Right hindlimb (tissue), 1 donor: ENCODE measurements around the gene NRTN.
A peak's percentile ranks its signal among the peaks of the same experiment; 100 is the strongest.
"Not testable (repeated sequence)": the region's sequence is repeated elsewhere in the genome, so short reads cannot be mapped to it uniquely, and the experiment has no call there.

ENCODE experiments used
- DNase-seq: peaks from one replicate; pipeline ENCODE4 v3.0.0-alpha.2; 2018

The NRTN gene

DNA sequence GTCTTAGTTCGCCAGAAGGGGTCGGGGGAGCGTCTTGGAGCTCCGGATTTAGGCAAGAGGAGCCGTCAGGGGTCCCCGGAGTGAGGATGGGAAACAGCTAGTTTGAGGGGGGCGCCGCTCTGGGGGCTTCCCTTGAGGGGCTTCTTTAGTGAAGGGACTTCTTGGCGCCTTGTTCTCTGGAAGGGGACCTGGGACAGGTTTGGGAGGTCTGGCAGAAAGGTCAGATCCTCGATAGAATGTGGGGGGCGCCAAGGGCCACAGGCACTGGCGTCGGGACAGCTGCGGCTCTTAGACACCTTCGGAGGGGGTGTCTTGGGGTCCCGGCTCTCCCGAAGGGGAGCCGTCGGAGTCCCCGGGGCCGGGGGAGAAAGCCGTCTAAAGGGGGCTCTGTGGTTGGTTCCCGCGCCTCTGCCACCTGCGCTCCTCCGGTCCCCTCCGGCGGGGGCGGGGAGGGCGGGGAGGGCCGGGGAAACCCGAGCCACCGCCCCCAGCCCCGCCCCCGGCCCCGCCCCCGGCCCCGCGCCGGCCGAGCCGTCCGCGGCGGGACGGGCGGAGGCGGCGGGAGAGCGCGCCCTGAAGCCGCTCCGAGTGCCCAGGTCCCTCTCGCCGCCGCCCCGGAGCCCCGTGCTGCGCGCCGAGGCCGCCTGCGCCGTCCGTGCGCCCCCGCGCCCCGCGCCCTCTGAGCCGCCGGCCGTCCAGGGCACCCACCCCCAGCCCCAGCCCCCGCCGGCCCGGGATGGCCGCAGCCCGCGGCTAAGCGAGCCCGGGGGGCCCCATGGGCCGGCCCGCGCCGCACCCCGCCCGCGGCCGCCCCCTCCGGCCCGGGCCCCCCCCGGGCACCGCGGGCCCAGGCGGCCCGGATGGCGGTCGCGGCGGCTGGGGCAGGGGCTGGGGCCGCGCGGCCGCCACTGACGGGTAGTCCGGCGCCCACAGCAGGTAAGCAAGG lies at the start of gene NRTN:
TSS of gene NRTN (plus strand) at position 552 of the 946 bp plus-strand sequence. CDS start 19,099 bp downstream, outside the sequence.
- DNase-seq: peak; percentile 42

GRCh38 chr19:5762608-5763217 lies 42.2 kb upstream of the NRTN start:
- DNase-seq: no peak

GRCh38 chr19:5765220-5765619 lies 39.6 kb upstream of the NRTN start:
- DNase-seq: no peak

DNA sequence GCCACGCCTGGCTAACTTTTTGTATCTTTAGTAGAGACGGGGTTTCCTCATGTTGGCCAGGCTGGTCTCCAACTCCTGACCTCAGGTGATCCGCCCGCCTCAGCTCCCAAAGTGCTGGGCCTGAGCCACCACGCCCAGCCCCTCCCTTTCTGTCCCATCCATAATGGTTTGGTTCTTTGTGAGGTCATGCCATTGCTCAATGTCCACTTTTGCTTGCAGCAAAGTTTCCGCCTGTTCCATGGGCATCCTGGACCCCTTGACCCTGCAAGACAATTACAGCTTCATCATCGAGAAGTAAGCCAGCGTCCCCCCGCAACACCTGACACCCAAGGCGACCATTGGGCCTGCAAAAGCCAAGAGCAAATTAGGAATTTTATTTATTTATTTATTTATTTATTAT lies 36.9 kb upstream of the NRTN start:
- DNase-seq: no peak

- DNase-seq: no peak
These were observed 32.5 kb upstream of the NRTN start for GRCh38 chr19:5772416-5772815.

GRCh38 chr19:5773276-5773675 lies 31.6 kb upstream of the NRTN start:
- DNase-seq: no peak

- DNase-seq: no peak
These were observed 29.9 kb upstream of the NRTN start for GRCh38 chr19:5774921-5775320.

- no peak for DNase-seq
These were observed 29.1 kb upstream of the NRTN start for GRCh38 chr19:5775668-5776309.

GRCh38 chr19:5778402-5778801 lies 26.5 kb upstream of the NRTN start:
- DNase-seq: no peak

DNA sequence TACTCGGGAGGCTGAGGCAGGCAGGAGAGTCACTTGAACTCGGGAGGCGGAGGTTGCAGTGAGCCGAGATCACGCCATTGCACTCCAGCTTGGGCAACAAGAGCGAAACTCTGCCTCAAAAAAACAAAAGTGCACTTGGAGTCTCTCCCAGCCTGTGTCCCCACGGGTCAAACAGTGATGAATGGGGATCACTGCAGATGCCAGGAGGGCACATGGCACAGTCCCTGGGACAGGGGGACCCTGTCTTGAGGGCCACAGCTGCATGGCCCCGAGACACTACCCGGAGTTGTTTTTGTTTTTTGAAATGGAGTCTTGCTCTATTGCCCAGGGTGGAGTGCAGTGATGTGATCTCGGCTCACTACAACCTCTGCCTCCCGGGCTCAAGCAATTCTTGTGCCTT lies 24.0 kb upstream of the NRTN start:
- not testable (repeated sequence) for DNase-seq

DNA sequence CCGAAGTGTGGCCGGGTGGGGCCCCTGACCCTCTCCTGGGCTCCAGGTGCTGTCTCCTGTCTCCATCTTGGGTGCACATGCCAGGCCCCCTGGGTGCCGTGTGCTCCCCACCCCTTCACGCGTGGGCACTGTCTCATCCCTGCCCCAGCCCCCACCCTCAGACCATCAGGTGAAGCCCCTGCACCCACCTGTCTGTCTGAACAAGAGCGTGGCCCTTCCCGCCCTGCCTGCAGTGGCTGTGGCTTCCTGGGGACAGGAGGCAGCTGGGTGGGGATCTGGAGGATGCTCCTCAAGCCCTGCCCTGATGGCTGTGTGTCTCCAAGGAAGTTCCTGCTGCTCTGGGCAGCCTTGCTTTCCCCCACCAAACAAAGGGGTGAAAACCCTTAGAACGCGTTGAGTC lies 22.5 kb upstream of the NRTN start:
- DNase-seq: no peak

DNA sequence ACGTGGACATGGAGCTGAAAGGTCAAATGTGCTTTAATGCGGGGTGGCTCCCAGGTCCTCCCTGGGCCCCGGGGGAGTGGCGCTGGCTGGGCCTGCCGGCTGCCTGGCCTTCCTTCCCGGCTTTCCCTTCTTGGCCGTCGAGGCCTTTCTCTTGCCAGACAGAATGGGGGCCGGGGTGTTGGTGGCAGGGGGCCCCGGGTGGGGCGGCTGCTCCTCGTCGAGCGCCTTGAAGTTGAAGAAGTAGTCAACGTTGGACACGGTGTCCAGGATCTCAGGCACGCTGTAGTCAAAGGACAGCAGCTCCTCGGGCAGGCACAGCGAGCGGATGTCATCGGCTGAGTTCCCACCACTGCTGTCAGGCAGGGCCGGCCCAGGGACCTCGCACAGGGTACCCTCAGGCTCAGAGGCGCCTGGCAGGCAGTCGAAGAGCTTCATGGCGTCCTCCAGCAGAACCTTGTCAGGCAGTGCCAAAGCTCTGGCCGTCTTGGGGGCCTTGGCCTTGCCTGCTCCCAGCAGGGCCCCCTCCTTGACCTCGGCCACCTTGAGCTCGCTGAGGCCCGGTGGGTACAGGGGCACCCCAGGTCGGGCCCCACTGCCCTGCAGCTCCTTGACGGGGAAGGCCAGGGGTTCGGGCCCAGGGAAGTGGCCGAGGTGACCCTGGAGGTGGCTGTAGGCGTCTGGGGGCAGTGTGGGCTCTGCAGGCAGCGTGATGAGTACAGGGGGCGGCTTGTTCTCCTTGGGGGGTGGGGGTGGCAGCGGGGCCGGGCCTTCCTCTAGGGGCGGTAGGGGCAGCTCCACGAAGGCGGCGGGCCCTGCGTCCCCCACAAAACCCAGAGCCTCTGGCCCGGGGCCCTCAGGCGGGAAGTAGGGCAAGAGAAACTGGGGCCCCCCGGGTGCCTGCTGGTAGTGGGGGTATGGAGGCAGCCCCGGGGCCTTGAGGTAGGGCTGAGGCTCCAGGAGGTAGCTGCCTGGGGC lies 21.6 kb upstream of the NRTN start:
- DNase-seq: no peak

GRCh38 chr19:5784581-5785147 lies 20.2 kb upstream of the NRTN start, which contains the start of gene PRR22:
Gene PRR22, minus strand, starts transcription at chr19:5784746. Its CDS starts 86 bp downstream, at chr19:5784660.
- no peak for DNase-seq

- no peak for DNase-seq
These were observed 19.4 kb upstream of the NRTN start for GRCh38 chr19:5785423-5785822.

DNA sequence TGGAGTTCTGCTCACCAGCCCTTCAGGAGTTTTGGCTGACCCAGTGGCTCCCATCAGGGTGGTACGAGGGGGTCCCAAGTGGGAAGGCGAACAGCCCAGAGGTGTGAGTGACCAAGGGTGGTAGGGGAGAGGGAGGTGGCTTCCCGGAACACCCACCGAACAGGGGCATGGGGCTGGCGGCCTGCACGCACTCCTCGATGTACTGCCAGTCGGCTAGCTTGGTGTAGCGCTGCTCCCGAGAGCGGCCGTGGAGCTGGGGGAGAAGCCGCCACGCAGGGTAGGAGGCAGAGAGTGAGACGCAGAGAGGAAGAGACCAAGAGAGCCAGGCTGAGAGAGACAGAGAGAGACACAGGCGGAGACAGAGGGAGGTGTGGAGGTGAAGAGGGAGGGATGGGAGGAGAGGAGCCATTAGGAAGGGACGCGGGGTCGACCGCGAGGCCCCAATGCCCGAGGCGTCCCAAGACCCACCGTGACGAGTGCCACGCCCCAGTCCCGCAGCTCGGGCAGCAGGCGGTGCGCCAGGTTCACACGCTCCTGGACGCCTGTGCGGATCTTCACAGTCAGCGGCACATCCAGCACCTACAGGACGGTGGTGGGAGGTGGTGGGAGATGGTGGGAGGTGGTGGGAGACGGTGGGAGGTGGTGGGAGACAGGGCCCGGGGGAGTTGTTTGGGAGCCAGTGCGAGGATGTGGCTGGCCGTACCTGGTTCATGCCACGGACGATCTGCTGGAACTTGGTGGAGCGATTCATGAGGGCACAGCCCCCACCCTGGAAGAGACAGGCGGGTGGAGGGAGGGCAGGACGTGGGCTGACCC lies 18.1 kb upstream of the NRTN start:
- no peak for DNase-seq

GRCh38 chr19:5787409-5788182 lies 17.3 kb upstream of the NRTN start:
- no peak for DNase-seq

DNA sequence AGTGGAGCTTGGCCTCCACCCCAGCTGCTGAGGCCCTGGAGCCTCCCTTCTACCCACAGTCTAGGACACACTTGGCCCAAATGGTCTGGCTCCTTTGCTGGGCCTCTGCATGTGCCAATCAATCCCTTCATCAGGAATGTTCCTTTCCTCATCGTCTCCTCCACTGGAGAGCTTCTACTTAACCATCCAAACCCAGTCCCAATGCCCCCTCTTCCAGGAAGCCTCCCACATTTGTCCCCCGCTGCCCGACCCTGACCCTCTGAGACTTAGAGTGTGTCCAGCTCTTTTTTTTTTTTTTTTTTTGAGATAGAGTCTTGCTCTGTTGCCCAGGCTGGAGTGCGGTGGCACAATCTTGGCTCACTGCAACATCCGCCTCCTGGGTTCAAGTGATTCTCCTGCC lies 16.4 kb upstream of the NRTN start:
- no peak for DNase-seq

DNA sequence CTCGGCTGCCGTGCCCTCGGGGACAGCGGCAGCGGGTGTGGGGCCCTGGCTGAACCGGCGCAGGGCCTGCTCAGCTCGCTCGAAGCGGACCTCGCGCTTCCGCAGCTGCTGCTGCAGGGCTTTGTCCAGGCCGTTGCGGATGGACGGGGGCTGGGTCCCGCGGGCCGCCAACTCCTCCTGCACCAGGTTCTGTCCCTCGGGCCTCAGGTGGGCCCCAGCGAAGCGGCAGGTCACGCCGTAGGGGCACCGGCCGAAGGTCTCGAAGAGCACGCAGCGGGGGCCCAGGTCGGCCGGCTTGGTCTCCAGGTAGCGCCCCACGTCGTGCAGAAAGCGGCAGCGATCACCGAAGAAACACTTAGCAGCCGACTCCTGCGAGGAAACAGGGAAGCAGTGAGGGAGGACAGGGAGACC lies 15.5 kb upstream of the NRTN start:
- DNase-seq: no peak

GRCh38 chr19:5789886-5790558 lies 14.8 kb upstream of the NRTN start:
- no peak for DNase-seq
